Upper lobe of left lung (tissue), 6 donors: ENCODE measurements around the gene IMMP2L. TPM values are rescaled to one million over a fixed set of nuclear protein-coding genes. Genes with fewer than 3 reads are reported as not detected.

Experiments used
- ATAC-seq, 2 donors: fragments of 200-7000 bp; cut with Tn5 transposase; one replicate each; pipeline ENCODE4 v1.9.1; 2022; ENCODE audit warnings: mild to moderate bottlenecking in 2 of 2, moderate library complexity in 2 of 2; ENCODE audit not compliant: low FRiP score in 2 of 2
- DNase-seq, 2 donors: peaks; one replicate each; pipeline ENCODE4 v3.0.0-alpha.2; 2019 to 2020
- H3K27ac ChIP-seq, 4 donors: fragments of 200-600 bp; sonication (generic); one replicate each; pipeline ENCODE4 v1.5.1; 2016 to 2019
- H3K27me3 ChIP-seq, 4 donors: fragments of 200-600 bp; sonication (generic); one replicate each; pipeline ENCODE4 v1.5.1; 2017 to 2019
- H3K36me3 ChIP-seq, 4 donors: fragments of 200-600 bp; sonication (generic); one replicate each; pipeline ENCODE4 v1.5.1; 2016 to 2019
- H3K4me1 ChIP-seq, 4 donors: fragments of 200-600 bp; sonication (generic); one replicate each; pipeline ENCODE4 v1.5.1; 2018 to 2019
- H3K4me3 ChIP-seq, 4 donors: fragments of 200-600 bp; sonication (generic); one replicate each; pipeline ENCODE4 v1.5.1; 2017 to 2019; ENCODE audit warnings: mild to moderate bottlenecking in 2 of 4, moderate library complexity in 1 of 4
- H3K9me3 ChIP-seq, 4 donors: fragments of 200-600 bp; sonication (generic); one replicate each; pipeline ENCODE4 v1.5.1; 2018 to 2019
- EP300 ChIP-seq, 4 donors: sonication (generic); formaldehyde crosslinking; IDR thresholded peaks; one replicate each; pipeline ENCODE4 v1.5.1; 2017; ENCODE audit warnings: antibody characterized with exemption in 4 of 4, control low read depth in 2 of 4
- POLR2A ChIP-seq, 4 donors: fragments of 450-650 bp; IDR thresholded peaks; one replicate each; pipeline ENCODE4 v1.5.1; 2016 to 2017; ENCODE audit warnings: antibody characterized with exemption in 4 of 4, mild to moderate bottlenecking in 2 of 4
- POLR2AphosphoS5 ChIP-seq, 2 donors: sonication (generic); formaldehyde crosslinking; IDR thresholded peaks; one replicate each; pipeline ENCODE4 v1.5.1; 2017; ENCODE audit warnings: antibody characterized with exemption in 2 of 2
- WGBS, 2 donors: methylation state at CpG; one replicate each; pipeline ENCODE4 v1.1.5; 2017 to 2018; 5-methylcytosine and 5-hydroxymethylcytosine counted together
- total RNA-seq, 6 donors: library from RNA; depleted of rRNA in 4 of 6; stranded (reverse); fragments of >200 nt in 4 of 6; gene quantifications; one replicate each; pipeline versions ENCODE4 v1.1.0 to v1.2.1, GENCODE V29; 2016 to 2021
- TF ChIP-seq, protein P1 (sequence below), 6 experiments: fragments of 450-650 bp in 4 of 6; fragments of 200-600 bp in 2 of 6; sonication (generic) in 2 of 6; IDR thresholded peaks; one replicate each; pipeline ENCODE4 v1.5.1; 2016 to 2019; ENCODE audit warnings: antibody characterized with exemption in 6 of 6
- donor health status: DM: no; HTN: no; CAD: no; lungs with moderate emphysema.
- donor health status: DM: no; HTN: yes; CAD: no; lungs with severe emphysema.

The IMMP2L gene
- total RNA-seq, 6 donors from 2014 or later, result 7.1 to 17.5 (median 11.3) TPM

DNA sequence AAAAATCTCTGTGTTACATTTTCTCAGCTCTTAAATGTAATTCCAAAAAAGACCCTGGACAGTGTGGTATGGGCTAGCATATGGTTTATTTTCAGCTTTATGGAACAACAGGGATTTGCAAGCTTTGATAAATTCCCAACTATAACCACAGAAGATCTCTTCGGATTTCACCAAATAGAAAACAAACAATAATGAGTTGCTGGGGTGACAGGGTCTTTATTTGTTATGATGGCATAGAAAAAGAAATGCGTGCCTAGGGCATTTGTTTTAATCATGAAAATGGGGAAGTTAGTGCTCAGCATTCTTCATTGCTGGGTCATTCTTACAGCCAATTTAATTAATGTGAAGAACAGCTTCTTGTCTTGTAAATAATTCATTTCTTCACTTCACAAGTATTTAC is 332.4 kb downstream of the IMMP2L start:
- no peak overlapping the region for H3K27ac ChIP-seq
- no peak for TF ChIP-seq POLR2A (IDR thresholded peaks at IDR 0.05)
- TF ChIP-seq EP300 (IDR thresholded peaks at IDR 0.05), result no peak
- no peaks in the 10 kb centered on the region for H3K27me3 ChIP-seq
- H3K4me1 ChIP-seq, result no peaks in the 10 kb centered on the region
- ATAC-seq (peak in 1 of 2 donors; percentile 53), DNase-seq (no peak)
- H3K4me3 ChIP-seq, result no peak overlapping the region
- H3K36me3 ChIP-seq, result no peaks in the 10 kb centered on the region
- 57 to 68% methylated on average over 2 of the region's 2 CpGs for whole genome bisulfite sequencing, 2 donors
- H3K9me3 ChIP-seq, result no peaks in the 10 kb centered on the region

DNA sequence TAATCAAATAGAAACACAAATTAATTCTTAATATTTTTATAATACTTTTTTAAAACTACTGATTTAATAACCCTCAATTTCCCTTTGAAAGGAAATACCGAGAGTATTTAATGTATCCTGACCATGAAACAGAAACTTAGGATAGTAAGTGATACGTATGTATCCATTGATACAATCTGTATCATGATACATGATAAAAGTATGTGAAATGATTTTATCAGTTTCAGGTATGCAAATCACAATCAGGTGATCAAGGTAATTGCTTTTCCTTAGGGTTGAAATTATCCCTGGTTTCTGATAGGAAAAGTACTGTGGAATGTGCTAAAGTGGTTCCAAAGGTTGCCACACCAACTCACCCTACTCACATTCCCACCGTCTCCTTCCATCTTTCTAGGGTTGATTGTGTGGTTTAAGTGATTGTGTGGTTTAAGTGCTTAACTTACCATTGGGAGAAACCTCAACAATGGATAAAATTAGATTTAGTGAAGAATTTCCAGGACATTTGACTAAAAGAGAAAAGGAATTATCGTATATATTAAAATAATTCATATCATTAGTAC is 333.0 kb downstream of the IMMP2L start:
- no peaks in the 10 kb centered on the region for H3K9me3 ChIP-seq
- TF ChIP-seq POLR2A (IDR thresholded peaks at IDR 0.05), result no peak
- TF ChIP-seq, protein P1, sequence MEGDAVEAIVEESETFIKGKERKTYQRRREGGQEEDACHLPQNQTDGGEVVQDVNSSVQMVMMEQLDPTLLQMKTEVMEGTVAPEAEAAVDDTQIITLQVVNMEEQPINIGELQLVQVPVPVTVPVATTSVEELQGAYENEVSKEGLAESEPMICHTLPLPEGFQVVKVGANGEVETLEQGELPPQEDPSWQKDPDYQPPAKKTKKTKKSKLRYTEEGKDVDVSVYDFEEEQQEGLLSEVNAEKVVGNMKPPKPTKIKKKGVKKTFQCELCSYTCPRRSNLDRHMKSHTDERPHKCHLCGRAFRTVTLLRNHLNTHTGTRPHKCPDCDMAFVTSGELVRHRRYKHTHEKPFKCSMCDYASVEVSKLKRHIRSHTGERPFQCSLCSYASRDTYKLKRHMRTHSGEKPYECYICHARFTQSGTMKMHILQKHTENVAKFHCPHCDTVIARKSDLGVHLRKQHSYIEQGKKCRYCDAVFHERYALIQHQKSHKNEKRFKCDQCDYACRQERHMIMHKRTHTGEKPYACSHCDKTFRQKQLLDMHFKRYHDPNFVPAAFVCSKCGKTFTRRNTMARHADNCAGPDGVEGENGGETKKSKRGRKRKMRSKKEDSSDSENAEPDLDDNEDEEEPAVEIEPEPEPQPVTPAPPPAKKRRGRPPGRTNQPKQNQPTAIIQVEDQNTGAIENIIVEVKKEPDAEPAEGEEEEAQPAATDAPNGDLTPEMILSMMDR (IDR thresholded peaks at IDR 0.05), result no peak
- TF ChIP-seq EP300 (IDR thresholded peaks at IDR 0.05), result no peak
- TF ChIP-seq POLR2AphosphoS5 (IDR thresholded peaks at IDR 0.05), result no peak
- 95% methylated on average over 4 of the region's 4 CpGs for WGBS, 2 donors
- no peaks in the 10 kb centered on the region for H3K36me3 ChIP-seq
- DNase-seq, result no peak
- no peaks in the 10 kb centered on the region for H3K27me3 ChIP-seq
- H3K27ac ChIP-seq, result no peak overlapping the region
- ATAC-seq, result no peak
- no peaks in the 10 kb centered on the region for H3K4me1 ChIP-seq
- H3K4me3 ChIP-seq, result no peak overlapping the region

GRCh38 chr7:111228437-111228836 is 333.9 kb downstream of the IMMP2L start:
- no peaks in the 10 kb centered on the region for H3K27me3 ChIP-seq
- ATAC-seq (no peak), DNase-seq (no peak)
- H3K4me3 ChIP-seq, result no peak overlapping the region
- no peaks in the 10 kb centered on the region for H3K9me3 ChIP-seq
- no peak for TF ChIP-seq EP300 (IDR thresholded peaks at IDR 0.05)
- TF ChIP-seq POLR2A (IDR thresholded peaks at IDR 0.05), result no peak
- TF ChIP-seq, protein P1 (IDR thresholded peaks at IDR 0.05), result no peak
- TF ChIP-seq POLR2AphosphoS5 (IDR thresholded peaks at IDR 0.05), result no peak
- WGBS, 2 donors, result 81 to 94% methylated on average over 1 of the region's 1 CpG
- no peaks in the 10 kb centered on the region for H3K4me1 ChIP-seq
- H3K36me3 ChIP-seq, result no peaks in the 10 kb centered on the region
- H3K27ac ChIP-seq, result no peak overlapping the region

- no peak for TF ChIP-seq POLR2A (IDR thresholded peaks at IDR 0.05)
- TF ChIP-seq POLR2AphosphoS5 (IDR thresholded peaks at IDR 0.05), result no peak
- no peak for TF ChIP-seq EP300 (IDR thresholded peaks at IDR 0.05)
- TF ChIP-seq, protein P1 (IDR thresholded peaks at IDR 0.05), result no peak
- H3K4me3 ChIP-seq, result no peak overlapping the region
- H3K36me3 ChIP-seq, result no peaks in the 10 kb centered on the region
- H3K4me1 ChIP-seq, result no peaks in the 10 kb centered on the region
- ATAC-seq, result no peak
- whole genome bisulfite sequencing, 2 donors, result 78 to 81% methylated on average over 2 of the region's 2 CpGs
- H3K27ac ChIP-seq, result no peak overlapping the region
- no peaks in the 10 kb centered on the region for H3K9me3 ChIP-seq
- no peak for DNase-seq
- no peaks in the 10 kb centered on the region for H3K27me3 ChIP-seq
Observed at GRCh38 chr7:111226800-111227199, 335.5 kb downstream of the IMMP2L start.

- H3K9me3 ChIP-seq, result no peaks in the 10 kb centered on the region
- DNase-seq (no peak), ATAC-seq (no peak)
- TF ChIP-seq POLR2A (IDR thresholded peaks at IDR 0.05), result no peak
- WGBS, 2 donors, result 53 to 64% methylated on average over 2 of the region's 2 CpGs
- H3K36me3 ChIP-seq, result no peaks in the 10 kb centered on the region
- no peak overlapping the region for H3K27ac ChIP-seq
- no peaks in the 10 kb centered on the region for H3K4me1 ChIP-seq
- no peak overlapping the region for H3K4me3 ChIP-seq
- H3K27me3 ChIP-seq, result no peaks in the 10 kb centered on the region
Observed at GRCh38 chr7:111224354-111225231, 337.7 kb downstream of the IMMP2L start.
